GM20000 (cell line): ENCODE measurements around the gene NSF.

Source experiments
- DNase-seq: peaks from one replicate; pipeline ENCODE4 v3.0.0; 2012; ENCODE audit warnings: low spot score
- CTCF ChIP-seq: IDR thresholded peaks from 2 replicates; pipeline ENCODE4 v1.5.1; 2012; ENCODE audit warnings: mild to moderate bottlenecking, control low read depth; ENCODE audit errors: extremely low read depth, missing control alignments

NSF gene

DNA sequence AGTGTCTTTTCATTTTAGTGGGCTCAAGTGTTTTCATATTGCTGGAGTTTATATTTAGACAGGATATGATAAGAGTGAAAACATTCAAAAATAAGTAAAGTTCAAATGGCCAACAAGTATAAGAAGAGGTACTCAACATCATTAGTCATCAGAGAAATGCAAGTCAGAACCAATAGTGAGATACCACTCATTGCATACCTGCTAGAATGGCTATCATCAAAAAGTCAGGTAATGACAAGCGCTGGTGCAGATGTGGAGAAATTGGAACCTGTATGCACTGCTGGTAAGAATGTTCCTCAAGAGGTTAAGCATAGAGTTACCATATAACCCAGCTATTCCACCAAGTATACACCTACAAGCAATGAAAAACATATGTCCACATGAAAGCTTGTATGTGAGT is 140.2 kb downstream of the NSF start:
- no peak for DNase-seq
- no peak for TF ChIP-seq CTCF

GRCh38 chr17:46732160-46732559 is 141.7 kb downstream of the NSF start:
- TF ChIP-seq CTCF = no peak
- no peak for DNase-seq

- DNase-seq = no peak
- TF ChIP-seq CTCF = no peak
Observed at GRCh38 chr17:46732754-46733398, 142.4 kb downstream of the NSF start.

DNA sequence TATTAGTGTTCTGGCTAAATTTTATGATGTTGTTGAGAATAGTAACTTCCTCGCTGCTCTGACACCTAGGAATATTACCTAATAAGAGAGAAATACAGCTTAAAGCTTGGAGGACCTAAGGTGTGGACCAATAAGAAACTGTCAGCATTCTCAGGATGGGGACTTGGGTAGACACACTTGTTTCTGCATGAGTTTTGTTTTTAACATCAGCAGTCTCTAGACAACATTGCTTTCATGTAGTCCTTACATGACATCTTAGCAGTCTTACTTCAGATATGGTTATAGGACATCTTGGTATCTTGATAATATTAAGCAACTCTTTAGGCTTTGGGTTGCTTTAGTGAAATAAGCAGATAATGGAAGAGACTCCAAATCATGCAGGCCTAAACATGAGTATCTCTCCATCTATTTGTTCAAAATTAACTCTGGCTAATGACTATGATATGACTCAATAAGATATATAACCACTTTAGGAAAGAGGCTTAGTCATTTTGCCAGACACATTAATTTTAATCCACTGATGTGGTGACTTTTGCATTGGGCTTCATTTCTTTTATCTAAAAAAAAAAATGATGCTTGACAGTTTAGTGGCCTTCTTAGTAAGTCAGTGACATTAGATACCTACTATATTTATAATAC is 143.5 kb downstream of the NSF start:
- TF ChIP-seq CTCF = no peak
- DNase-seq = no peak

GRCh38 chr17:46736100-46736499 is 145.6 kb downstream of the NSF start:
- no peak for DNase-seq
- no peak for TF ChIP-seq CTCF

DNA sequence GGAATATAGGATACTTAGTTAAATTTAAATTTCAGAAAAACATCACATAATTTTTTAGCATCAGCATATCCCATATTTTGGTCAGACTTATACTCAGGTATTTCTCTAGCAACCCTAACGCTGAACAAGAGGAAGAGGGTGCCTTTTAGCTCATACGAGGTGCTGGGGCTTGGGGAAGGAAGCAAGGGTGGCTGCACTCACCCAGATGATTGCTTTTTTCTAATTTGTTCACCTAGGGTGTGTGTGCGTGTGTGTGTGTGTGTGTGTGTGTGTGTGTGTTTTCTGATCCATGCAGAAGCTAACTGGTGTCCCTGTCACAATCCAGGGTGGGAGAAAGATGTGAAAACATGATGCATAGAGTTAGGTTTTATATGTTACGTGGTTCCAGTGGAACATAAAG is 146.9 kb downstream of the NSF start:
- no peak for TF ChIP-seq CTCF
- no peak for DNase-seq

DNA sequence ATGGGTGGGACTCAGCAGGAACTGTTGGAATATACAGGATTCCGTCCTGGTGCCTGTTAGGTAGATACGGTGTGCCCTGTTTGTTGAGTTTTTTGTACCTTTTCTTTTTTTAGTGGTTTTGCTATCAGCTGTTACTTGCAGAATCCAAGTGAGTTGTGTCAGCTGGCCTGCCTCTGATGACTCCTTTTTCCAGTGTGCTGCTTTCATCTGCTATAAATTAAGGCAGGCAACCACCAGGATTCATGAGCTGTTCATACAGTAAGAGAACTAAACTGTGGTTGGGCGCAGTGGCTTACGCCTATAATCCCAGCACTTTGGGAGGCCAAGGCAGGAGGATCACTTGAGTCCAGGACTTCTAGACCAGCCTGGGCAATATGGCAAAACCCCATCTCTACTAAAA is 148.1 kb downstream of the NSF start:
- no peak for DNase-seq
- TF ChIP-seq CTCF = no peak
